Progenitor cell of endocrine pancreas (in vitro differentiated cells): ENCODE measurements around the gene LRBA. TPM values are rescaled to one million over a fixed set of nuclear protein-coding genes. Genes with fewer than 3 reads are reported as not detected.

Source experiments
- DNase-seq: peaks from one replicate; pipeline ENCODE4 v3.0.0; 2021; ENCODE audit warnings: low spot score; ENCODE audit not compliant: unreplicated experiment
- H3K27ac Mint-ChIP-seq: 2 replicates; pipeline ENCODE4 v1.8.0; 2021; ENCODE audit warnings: mild to moderate bottlenecking, moderate library complexity, mixed read lengths
- H3K27me3 Mint-ChIP-seq: 2 replicates; pipeline ENCODE4 v1.8.0; 2021; ENCODE audit warnings: mixed read lengths
- H3K36me3 Mint-ChIP-seq: 2 replicates; pipeline ENCODE4 v1.8.0; 2022; ENCODE audit warnings: mixed read lengths; ENCODE audit not compliant: insufficient read depth
- H3K4me1 Mint-ChIP-seq: 2 replicates; pipeline ENCODE4 v1.8.0; 2021; ENCODE audit warnings: low read depth, mixed read lengths
- H3K4me3 Mint-ChIP-seq: 2 replicates; pipeline ENCODE4 v1.8.0; 2021; ENCODE audit warnings: low read depth, mild to moderate bottlenecking, moderate library complexity, mixed read lengths
- H3K9me3 Mint-ChIP-seq: 2 replicates; pipeline ENCODE4 v1.8.0; 2021; ENCODE audit warnings: low read depth, mixed read lengths
- CTCF ChIP-seq: fragments of 200-600 bp; sonication (generic); IDR thresholded peaks from one replicate; pipeline ENCODE4 v1.5.0; 2021; ENCODE audit warnings: antibody characterized with exemption, mild to moderate bottlenecking; ENCODE audit not compliant: unreplicated experiment
- total RNA-seq: library from RNA; stranded (reverse); gene quantifications from 2 replicates; pipeline ENCODE4 v1.2.1, GENCODE V29; 2021

Gene LRBA
- total RNA-seq, 1 donor from 2014 or later = 95.2 TPM

GRCh38 chr4:150501009-150501727, 513.9 kb downstream of the LRBA start:
- Mint-ChIP-seq H3K27ac (no peak overlapping the region), H3K9me3 (peaks cover 17% of the 10 kb centered on the region), H3K4me1 (peaks cover 3% of the 10 kb centered on the region), H3K27me3 (no peaks in the 10 kb centered on the region), H3K36me3 (peaks cover 18% of the 10 kb centered on the region), H3K4me3 (no peak overlapping the region)
- no peak for DNase-seq
- TF ChIP-seq CTCF = no peak

GRCh38 chr4:150497612-150498011, 517.5 kb downstream of the LRBA start:
- Mint-ChIP-seq H3K27ac (no peak overlapping the region), H3K27me3 (no peaks in the 10 kb centered on the region)
- TF ChIP-seq CTCF = no peak

GRCh38 chr4:150495550-150495949, 519.5 kb downstream of the LRBA start:
- TF ChIP-seq CTCF = no peak
- no peaks in the 10 kb centered on the region for H3K36me3 Mint-ChIP-seq

More at GRCh38 chr4:150497612-150498011, 517.5 kb downstream of the LRBA start:
- Mint-ChIP-seq H3K9me3 (peaks cover 5% of the 10 kb centered on the region), H3K4me1 (peaks cover 6% of the 10 kb centered on the region), H3K36me3 (peaks cover 5% of the 10 kb centered on the region), H3K4me3 (no peak overlapping the region)
- DNase-seq = no peak

GRCh38 chr4:150493851-150494250, 521.2 kb downstream of the LRBA start:
- TF ChIP-seq CTCF = no peak
- H3K4me3 Mint-ChIP-seq = no peak overlapping the region
- no peaks in the 10 kb centered on the region for H3K27me3 Mint-ChIP-seq
- DNase-seq = no peak
- no peak overlapping the region for H3K27ac Mint-ChIP-seq
- H3K36me3 Mint-ChIP-seq = peaks cover 1% of the 10 kb centered on the region
- H3K9me3 Mint-ChIP-seq = no peaks in the 10 kb centered on the region
- H3K4me1 Mint-ChIP-seq = peaks cover 6% of the 10 kb centered on the region

More at GRCh38 chr4:150495550-150495949, 519.5 kb downstream of the LRBA start:
- H3K4me1 Mint-ChIP-seq = peaks cover 6% of the 10 kb centered on the region
- H3K9me3 Mint-ChIP-seq = no peaks in the 10 kb centered on the region
- no peak overlapping the region for H3K4me3 Mint-ChIP-seq
- H3K27me3 Mint-ChIP-seq = no peaks in the 10 kb centered on the region
- no peak overlapping the region for H3K27ac Mint-ChIP-seq
- DNase-seq = no peak

- H3K27me3 Mint-ChIP-seq = no peaks in the 10 kb centered on the region
- H3K4me1 Mint-ChIP-seq = peaks cover 4% of the 10 kb centered on the region
- TF ChIP-seq CTCF = no peak
- peaks cover 4% of the 10 kb centered on the region for H3K36me3 Mint-ChIP-seq
- H3K9me3 Mint-ChIP-seq = no peaks in the 10 kb centered on the region
- DNase-seq = no peak
- H3K27ac Mint-ChIP-seq = no peak overlapping the region
- no peak overlapping the region for H3K4me3 Mint-ChIP-seq
Measured at GRCh38 chr4:150491132-150492049, 523.7 kb downstream of the LRBA start.
